Caki2 (cell line): ENCODE results near the gene C11orf68. TPM values are rescaled to one million over a fixed set of nuclear protein-coding genes. Genes with fewer than 3 reads are reported as not detected.
A peak's percentile ranks its signal among the peaks of the same experiment; 100 is the strongest.
"Not testable (repeated sequence)": the region's sequence is repeated elsewhere in the genome, so short reads cannot be mapped to it uniquely, and the experiment has no call there.

ENCODE experiments used
- DNase-seq: peaks from one replicate; pipeline ENCODE4 v3.0.0-alpha.2; 2015; ENCODE audit warnings: low read depth
- in situ Hi-C: cut with HindIII; loops from 2 replicates; pipeline ENCODE4 v1.10.0; 2016; ENCODE audit warnings: low sequenced_read_pairs, low pct_unique_long_range_greater_than_20kb, mixed read lengths
- total RNA-seq: library from RNA; depleted of rRNA; stranded (reverse); fragments of >200 nt; shearing (Covaris generic); gene quantifications from 2 replicates; pipeline ENCODE4 v1.2.3, GENCODE V29; 2014; ENCODE audit warnings: low replicate concordance; rRNA removed

The C11orf68 gene
- total RNA-seq: 12.7 and 36.3 TPM in 2 replicates

GRCh38 chr11:65918211-65919140, at the start of gene C11orf68:
Gene C11orf68, minus strand, starts transcription at chr11:65919062. Its CDS starts 31 bp downstream, at chr11:65919031.
- in situ Hi-C loops: no loop called here
- DNase-seq: no peak

GRCh38 chr11:65967329-65967934, 48.6 kb upstream of the C11orf68 start:
- in situ Hi-C loops: no loop called here
- DNase-seq: no peak

GRCh38 chr11:65965986-65966762, 47.3 kb upstream of the C11orf68 start:
- DNase-seq: no peak
- in situ Hi-C loops: no loop called here

GRCh38 chr11:65964906-65965305, 46.0 kb upstream of the C11orf68 start:
- no peak for DNase-seq
- in situ Hi-C loops: no loop called here

GRCh38 chr11:65962141-65962564, 43.3 kb upstream of the C11orf68 start:
- no peak for DNase-seq
- in situ Hi-C loops: no loop called here

GRCh38 chr11:65961267-65962140, 42.6 kb upstream of the C11orf68 start, which contains the start of gene SART1:
Gene SART1, plus strand, starts transcription at chr11:65961734. Its CDS starts 47 bp downstream, at chr11:65961781.
- DNase-seq: peak; percentile 90
- in situ Hi-C loops: no loop called here

- DNase-seq: no peak
- in situ Hi-C loops: no loop called here
Observed at GRCh38 chr11:65960824-65961266, 42.0 kb upstream of the C11orf68 start.

- in situ Hi-C loops: no loop called here
- no peak for DNase-seq
Observed at GRCh38 chr11:65958774-65959420, 40.0 kb upstream of the C11orf68 start.

GRCh38 chr11:65958291-65958690, 39.4 kb upstream of the C11orf68 start:
- in situ Hi-C loops: no loop called here
- no peak for DNase-seq

- DNase-seq: no peak
- in situ Hi-C loops: no loop called here
Observed at GRCh38 chr11:65954771-65955170, 35.9 kb upstream of the C11orf68 start.

GRCh38 chr11:65953471-65953870, 34.6 kb upstream of the C11orf68 start:
- in situ Hi-C loops: no loop called here
- no peak for DNase-seq

GRCh38 chr11:65952052-65952521, 33.2 kb upstream of the C11orf68 start:
- DNase-seq: no peak
- in situ Hi-C loops: no loop called here

- DNase-seq, in situ Hi-C loops: not testable (repeated sequence)
Observed at GRCh38 chr11:65951641-65952040, 32.8 kb upstream of the C11orf68 start.

- DNase-seq, in situ Hi-C loops: not testable (repeated sequence)
Observed at GRCh38 chr11:65950711-65951110, 31.8 kb upstream of the C11orf68 start.

GRCh38 chr11:65947603-65948125, 28.8 kb upstream of the C11orf68 start:
- DNase-seq: no peak
- in situ Hi-C loops: no loop called here

- in situ Hi-C loops: no loop called here
Observed at GRCh38 chr11:65947133-65947532, 28.3 kb upstream of the C11orf68 start.

GRCh38 chr11:65946655-65947054, 27.8 kb upstream of the C11orf68 start:
- in situ Hi-C loops: no loop called here
- no peak for DNase-seq

More at GRCh38 chr11:65947133-65947532, 28.3 kb upstream of the C11orf68 start:
- no peak for DNase-seq
